ENCODE data around the gene PCK2. TPM values are rescaled to one million over a fixed set of nuclear protein-coding genes. Genes with fewer than 3 reads are reported as not detected.

Gene PCK2
- total and polyA plus RNA-seq, 2 of the 13 experiments (the other 11 are each of a cell fraction or from before 2014, with no cell fraction given), result 129 to 272 TPM

- peak; percentile 83 for TF ChIP-seq ZHX2 (IDR thresholded peaks at IDR 0.05; ENCODE audit: low read depth)
- peak; percentile 93; the same call in 1 of the 2 replicates for TF ChIP-seq ZHX2 (CRISPR knock-in tag; IDR thresholded peaks at IDR 0.05; ENCODE audit: borderline replicate concordance)
- peak; percentile 93; the same call in 1 of the 2 replicates for TF ChIP-seq ZNF83 (CRISPR knock-in tag; IDR thresholded peaks at IDR 0.05; ENCODE audit: borderline replicate concordance)
- TF ChIP-seq, protein P1, sequence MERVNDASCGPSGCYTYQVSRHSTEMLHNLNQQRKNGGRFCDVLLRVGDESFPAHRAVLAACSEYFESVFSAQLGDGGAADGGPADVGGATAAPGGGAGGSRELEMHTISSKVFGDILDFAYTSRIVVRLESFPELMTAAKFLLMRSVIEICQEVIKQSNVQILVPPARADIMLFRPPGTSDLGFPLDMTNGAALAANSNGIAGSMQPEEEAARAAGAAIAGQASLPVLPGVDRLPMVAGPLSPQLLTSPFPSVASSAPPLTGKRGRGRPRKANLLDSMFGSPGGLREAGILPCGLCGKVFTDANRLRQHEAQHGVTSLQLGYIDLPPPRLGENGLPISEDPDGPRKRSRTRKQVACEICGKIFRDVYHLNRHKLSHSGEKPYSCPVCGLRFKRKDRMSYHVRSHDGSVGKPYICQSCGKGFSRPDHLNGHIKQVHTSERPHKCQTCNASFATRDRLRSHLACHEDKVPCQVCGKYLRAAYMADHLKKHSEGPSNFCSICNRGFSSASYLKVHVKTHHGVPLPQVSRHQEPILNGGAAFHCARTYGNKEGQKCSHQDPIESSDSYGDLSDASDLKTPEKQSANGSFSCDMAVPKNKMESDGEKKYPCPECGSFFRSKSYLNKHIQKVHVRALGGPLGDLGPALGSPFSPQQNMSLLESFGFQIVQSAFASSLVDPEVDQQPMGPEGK (CRISPR knock-in tag; IDR thresholded peaks at IDR 0.05), result peak; percentile 97
- TF ChIP-seq ZNF17 (CRISPR knock-in tag; IDR thresholded peaks at IDR 0.05), result no peak
- TF ChIP-seq, protein P2, sequence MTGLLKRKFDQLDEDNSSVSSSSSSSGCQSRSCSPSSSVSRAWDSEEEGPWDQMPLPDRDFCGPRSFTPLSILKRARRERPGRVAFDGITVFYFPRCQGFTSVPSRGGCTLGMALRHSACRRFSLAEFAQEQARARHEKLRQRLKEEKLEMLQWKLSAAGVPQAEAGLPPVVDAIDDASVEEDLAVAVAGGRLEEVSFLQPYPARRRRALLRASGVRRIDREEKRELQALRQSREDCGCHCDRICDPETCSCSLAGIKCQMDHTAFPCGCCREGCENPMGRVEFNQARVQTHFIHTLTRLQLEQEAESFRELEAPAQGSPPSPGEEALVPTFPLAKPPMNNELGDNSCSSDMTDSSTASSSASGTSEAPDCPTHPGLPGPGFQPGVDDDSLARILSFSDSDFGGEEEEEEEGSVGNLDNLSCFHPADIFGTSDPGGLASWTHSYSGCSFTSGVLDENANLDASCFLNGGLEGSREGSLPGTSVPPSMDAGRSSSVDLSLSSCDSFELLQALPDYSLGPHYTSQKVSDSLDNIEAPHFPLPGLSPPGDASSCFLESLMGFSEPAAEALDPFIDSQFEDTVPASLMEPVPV (CRISPR knock-in tag; IDR thresholded peaks at IDR 0.05), result peak; percentile 99
- no peak for TF ChIP-seq ZNF891 (CRISPR knock-in tag; IDR thresholded peaks at IDR 0.05)
- TF ChIP-seq, protein P3, sequence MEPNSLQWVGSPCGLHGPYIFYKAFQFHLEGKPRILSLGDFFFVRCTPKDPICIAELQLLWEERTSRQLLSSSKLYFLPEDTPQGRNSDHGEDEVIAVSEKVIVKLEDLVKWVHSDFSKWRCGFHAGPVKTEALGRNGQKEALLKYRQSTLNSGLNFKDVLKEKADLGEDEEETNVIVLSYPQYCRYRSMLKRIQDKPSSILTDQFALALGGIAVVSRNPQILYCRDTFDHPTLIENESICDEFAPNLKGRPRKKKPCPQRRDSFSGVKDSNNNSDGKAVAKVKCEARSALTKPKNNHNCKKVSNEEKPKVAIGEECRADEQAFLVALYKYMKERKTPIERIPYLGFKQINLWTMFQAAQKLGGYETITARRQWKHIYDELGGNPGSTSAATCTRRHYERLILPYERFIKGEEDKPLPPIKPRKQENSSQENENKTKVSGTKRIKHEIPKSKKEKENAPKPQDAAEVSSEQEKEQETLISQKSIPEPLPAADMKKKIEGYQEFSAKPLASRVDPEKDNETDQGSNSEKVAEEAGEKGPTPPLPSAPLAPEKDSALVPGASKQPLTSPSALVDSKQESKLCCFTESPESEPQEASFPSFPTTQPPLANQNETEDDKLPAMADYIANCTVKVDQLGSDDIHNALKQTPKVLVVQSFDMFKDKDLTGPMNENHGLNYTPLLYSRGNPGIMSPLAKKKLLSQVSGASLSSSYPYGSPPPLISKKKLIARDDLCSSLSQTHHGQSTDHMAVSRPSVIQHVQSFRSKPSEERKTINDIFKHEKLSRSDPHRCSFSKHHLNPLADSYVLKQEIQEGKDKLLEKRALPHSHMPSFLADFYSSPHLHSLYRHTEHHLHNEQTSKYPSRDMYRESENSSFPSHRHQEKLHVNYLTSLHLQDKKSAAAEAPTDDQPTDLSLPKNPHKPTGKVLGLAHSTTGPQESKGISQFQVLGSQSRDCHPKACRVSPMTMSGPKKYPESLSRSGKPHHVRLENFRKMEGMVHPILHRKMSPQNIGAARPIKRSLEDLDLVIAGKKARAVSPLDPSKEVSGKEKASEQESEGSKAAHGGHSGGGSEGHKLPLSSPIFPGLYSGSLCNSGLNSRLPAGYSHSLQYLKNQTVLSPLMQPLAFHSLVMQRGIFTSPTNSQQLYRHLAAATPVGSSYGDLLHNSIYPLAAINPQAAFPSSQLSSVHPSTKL (CRISPR knock-in tag; IDR thresholded peaks at IDR 0.05), result peak; percentile 88
- TF ChIP-seq ZFAT (CRISPR knock-in tag; conservative IDR thresholded peaks at IDR 0.05), result peak; percentile 92
- peak; percentile 80 for TF ChIP-seq ZNF557 (CRISPR knock-in tag; IDR thresholded peaks at IDR 0.05)
- peak; percentile 78 for TF ChIP-seq AGO1 (IDR thresholded peaks at IDR 0.05; ENCODE audit: low read depth, low read length, poor library complexity, severe bottlenecking)
Observed at GRCh38 chr14:24093901-24094840, at the start of gene PCK2 (continued).
